Neural cell (in vitro differentiated cells): ENCODE results near the gene FAM181B. TPM values are rescaled to one million over a fixed set of nuclear protein-coding genes. Genes with fewer than 3 reads are reported as not detected.

Source experiments
- H2AFZ ChIP-seq: fragments of 200-600, 300-800 bp; sonication (generic), shearing (Covaris generic); 2 replicates; pipeline ENCODE4 v1.6.0; 2014; ENCODE audit warnings: low read depth, mild to moderate bottlenecking, antibody characterized with exemption, low read length, moderate library complexity
- H3F3A ChIP-seq: fragments of 200-600 bp; shearing (Covaris generic); 2 replicates; pipeline ENCODE4 v1.6.1; 2016; ENCODE audit warnings: mild to moderate bottlenecking, moderate library complexity, mixed read lengths, antibody characterized with exemption, low read length; ENCODE audit not compliant: insufficient read depth, poor library complexity, severe bottlenecking
- H3K27ac ChIP-seq: fragments of 200-600, 300-800 bp; sonication (generic), shearing (Covaris generic); 2 replicates; pipeline ENCODE4 v1.5.1; 2014; ENCODE audit warnings: mild to moderate bottlenecking, low read length, moderate library complexity
- H3K27me3 ChIP-seq: fragments of 300-800, 200-600 bp; sonication (generic), shearing (Covaris generic); 2 replicates; pipeline ENCODE4 v1.6.0; 2014; ENCODE audit warnings: mild to moderate bottlenecking, low read depth, low read length, moderate library complexity; ENCODE audit not compliant: insufficient read depth
- H3K36me3 ChIP-seq: fragments of 300-800, 200-600 bp; sonication (generic), shearing (Covaris generic); 2 replicates; pipeline ENCODE4 v1.5.1; 2014; ENCODE audit warnings: mild to moderate bottlenecking, antibody characterized with exemption, low read length, moderate library complexity; ENCODE audit not compliant: insufficient read depth
- H3K4me2 ChIP-seq: fragments of 300-800, 200-600 bp; sonication (generic), shearing (Covaris generic); 2 replicates; pipeline ENCODE4 v1.6.0; 2014; ENCODE audit warnings: mild to moderate bottlenecking, low read length
- H3K4me3 ChIP-seq: fragments of 300-800, 200-600 bp; sonication (generic), shearing (Covaris generic); 2 replicates; pipeline ENCODE4 v1.5.1; 2014; ENCODE audit warnings: mild to moderate bottlenecking, low read length, moderate library complexity
- H3K79me2 ChIP-seq: fragments of 200-600 bp; shearing (Covaris generic); replicated peaks from 2 replicates; pipeline ENCODE4 v1.6.0; 2014; ENCODE audit warnings: mild to moderate bottlenecking, low read length, moderate library complexity; ENCODE audit not compliant: insufficient read depth
- H3K9ac ChIP-seq: fragments of 300-800, 200-600 bp; sonication (generic), shearing (Covaris generic); 2 replicates; pipeline ENCODE4 v1.6.1; 2016; ENCODE audit warnings: mild to moderate bottlenecking, low read length, mixed read lengths
- H3K9me2 ChIP-seq: fragments of 200-600 bp; shearing (Covaris generic); 2 replicates; pipeline ENCODE4 v1.6.1; 2016; ENCODE audit warnings: mild to moderate bottlenecking, low read length, mixed read lengths; ENCODE audit not compliant: insufficient read depth
- H3K9me3 ChIP-seq: fragments of 200-600, 300-800 bp; sonication (generic), shearing (Covaris generic); 2 replicates; pipeline ENCODE4 v1.6.1; 2016; ENCODE audit warnings: mild to moderate bottlenecking, mixed run types, low read length, moderate library complexity, mixed read lengths
- H4K20me1 ChIP-seq: fragments of 200-600 bp; shearing (Covaris generic); 2 replicates; pipeline ENCODE4 v1.6.1; 2016; ENCODE audit warnings: mild to moderate bottlenecking, mixed run types; ENCODE audit not compliant: insufficient read depth
- CTCF ChIP-seq: fragments of 450-650 bp; IDR thresholded peaks from 2 replicates; pipeline ENCODE4 v1.5.1; 2014; ENCODE audit warnings: antibody characterized with exemption, mild to moderate bottlenecking, moderate library complexity; ENCODE audit not compliant: poor library complexity, severe bottlenecking
- EP300 ChIP-seq: fragments of 450-650 bp; conservative IDR thresholded peaks from 2 replicates; pipeline ENCODE4 v1.6.1; 2014; ENCODE audit warnings: antibody characterized with exemption, mild to moderate bottlenecking, moderate library complexity; ENCODE audit not compliant: poor library complexity, severe bottlenecking
- EZH2 ChIP-seq: fragments of 200-600, 300-800 bp; shearing (Covaris generic), sonication (generic); IDR thresholded peaks from 2 replicates; pipeline ENCODE4 v1.6.1; 2014; ENCODE audit warnings: antibody characterized with exemption, low read length, borderline replicate concordance, mild to moderate bottlenecking; ENCODE audit not compliant: insufficient read depth, poor library complexity, severe bottlenecking
- MXI1 ChIP-seq: fragments of 450-650 bp; conservative IDR thresholded peaks from 2 replicates; pipeline ENCODE4 v1.6.1; 2014; ENCODE audit warnings: antibody characterized with exemption, mild to moderate bottlenecking; ENCODE audit not compliant: poor library complexity, severe bottlenecking
- POLR2AphosphoS5 ChIP-seq: IDR thresholded peaks from 2 replicates; pipeline ENCODE4 v1.6.1; 2012
- RAD21 ChIP-seq: fragments of 450-650 bp; conservative IDR thresholded peaks from 2 replicates; pipeline ENCODE4 v1.6.1; 2014; ENCODE audit warnings: antibody characterized with exemption, mild to moderate bottlenecking, moderate library complexity
- REST ChIP-seq: IDR thresholded peaks from 2 replicates; pipeline ENCODE4 v1.6.1; 2012; ENCODE audit warnings: borderline replicate concordance
- SMC3 ChIP-seq: fragments of 450-650 bp; conservative IDR thresholded peaks from 2 replicates; pipeline ENCODE4 v1.6.1; 2014; ENCODE audit warnings: antibody characterized with exemption, mild to moderate bottlenecking, moderate library complexity; ENCODE audit not compliant: poor library complexity
- TAF1 ChIP-seq: IDR thresholded peaks from 2 replicates; pipeline ENCODE4 v1.6.1; 2012; ENCODE audit warnings: low read depth
- polyA plus RNA-seq: library from polyadenylated mRNA; depleted of rRNA; stranded (reverse); fragments of >200 nt; gene quantifications from 2 replicates; pipeline ENCODE4 v1.2.3, GENCODE V29; 2014

The FAM181B gene
- polyA plus RNA-seq, 1 donor from 2014 or later, result 1.3 TPM

- Histone ChIP-seq H3K36me3 (no peaks in the 10 kb centered on the region), H3F3A (no peaks in the 10 kb centered on the region), H3K9ac (no peak overlapping the region), H2AFZ (no peak overlapping the region), H4K20me1 (no peaks in the 10 kb centered on the region), H3K9me3 (no peaks in the 10 kb centered on the region), H3K79me2 (no peaks in the 10 kb centered on the region), H3K4me3 (no peak overlapping the region), H3K27me3 (no peaks in the 10 kb centered on the region), H3K27ac (no peak overlapping the region), H3K4me2 (no peak overlapping the region), H3K9me2 (no peaks in the 10 kb centered on the region)
- TF ChIP-seq EP300 (no peak), EZH2 (no peak), POLR2AphosphoS5 (no peak), MXI1 (no peak)
These were observed 20.7 kb upstream of the FAM181B start for GRCh38 chr11:82754410-82754809.

- Histone ChIP-seq H3K27ac (no peak overlapping the region), H3K27me3 (no peaks in the 10 kb centered on the region)
These were observed 20.3 kb upstream of the FAM181B start for GRCh38 chr11:82753921-82754320.

More at GRCh38 chr11:82753921-82754320, 20.3 kb upstream of the FAM181B start:
- Histone ChIP-seq H3K4me2 (no peak overlapping the region), H3K9ac (no peak overlapping the region), H3K36me3 (no peaks in the 10 kb centered on the region), H2AFZ (no peak overlapping the region), H3K4me3 (no peak overlapping the region), H3K79me2 (no peaks in the 10 kb centered on the region), H3F3A (no peaks in the 10 kb centered on the region), H3K9me2 (no peaks in the 10 kb centered on the region), H3K9me3 (no peaks in the 10 kb centered on the region), H4K20me1 (no peaks in the 10 kb centered on the region)
- TF ChIP-seq EP300, result no peak
- no peak for TF ChIP-seq REST
- TF ChIP-seq MXI1, result no peak
- no peak for TF ChIP-seq POLR2AphosphoS5
- TF ChIP-seq CTCF, result no peak
- no peak for TF ChIP-seq EZH2
- TF ChIP-seq SMC3, result no peak
- no peak for TF ChIP-seq RAD21
- TF ChIP-seq TAF1, result no peak
